Measurements from ENCODE around the gene BTF3.
"Not testable (repeated sequence)": the region's sequence is repeated elsewhere in the genome, so short reads cannot be mapped to it uniquely, and the experiment has no call there.

Gene BTF3

GRCh38 chr5:73498057-73498992, at the start of gene BTF3:
TSS of gene BTF3 (plus strand) at chr5:73498442. CDS start at chr5:73498668, 226 bp downstream.
- peak; percentile 90 for DNase-seq (ENCODE audit: low read depth)

DNA sequence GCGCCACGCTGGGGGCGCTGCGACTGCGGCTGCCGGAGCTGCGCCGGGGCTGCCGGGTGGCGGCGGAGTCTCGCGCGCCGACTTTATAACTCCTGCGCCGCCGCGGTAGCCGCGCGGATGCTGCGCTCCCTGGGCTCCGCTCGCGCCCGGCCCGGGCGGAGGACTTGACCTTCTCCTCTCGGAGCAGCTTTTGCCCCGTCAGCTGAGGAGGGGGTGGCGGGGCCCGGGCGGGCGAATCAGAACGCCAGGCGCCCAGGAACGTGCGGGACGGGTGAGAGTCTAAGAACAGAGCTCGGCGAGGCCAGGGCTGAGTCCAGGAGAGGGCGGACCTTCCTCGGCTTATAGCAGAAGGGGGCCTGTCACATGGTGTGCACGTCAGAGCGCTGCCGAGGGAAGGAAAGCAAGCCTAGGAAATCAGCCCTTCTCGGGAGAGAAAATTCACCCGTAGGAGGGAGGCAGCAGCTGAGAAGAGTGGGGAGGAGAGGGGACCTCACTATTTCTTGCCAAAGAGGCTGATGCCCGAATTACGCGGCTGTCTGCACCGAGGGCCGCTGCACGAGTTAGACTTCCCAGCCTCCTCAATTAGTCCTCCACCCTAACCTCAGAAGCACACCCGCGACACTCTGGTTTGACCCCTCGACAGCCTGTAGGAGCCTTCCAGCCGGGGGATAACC, 49.6 kb upstream of the BTF3 start, which contains the start of gene FOXD1:
Gene FOXD1, minus strand, starts transcription at position 315 of the 674 bp plus-strand sequence. CDS start 415 bp downstream, outside the sequence.
- no peak for DNase-seq (ENCODE audit: low read depth)

GRCh38 chr5:73450137-73450536, 48.1 kb upstream of the BTF3 start:
- no peak for DNase-seq (ENCODE audit: low read depth)

- no peak for DNase-seq (ENCODE audit: low read depth)
These were observed 47.5 kb upstream of the BTF3 start for GRCh38 chr5:73450672-73451223.

DNA sequence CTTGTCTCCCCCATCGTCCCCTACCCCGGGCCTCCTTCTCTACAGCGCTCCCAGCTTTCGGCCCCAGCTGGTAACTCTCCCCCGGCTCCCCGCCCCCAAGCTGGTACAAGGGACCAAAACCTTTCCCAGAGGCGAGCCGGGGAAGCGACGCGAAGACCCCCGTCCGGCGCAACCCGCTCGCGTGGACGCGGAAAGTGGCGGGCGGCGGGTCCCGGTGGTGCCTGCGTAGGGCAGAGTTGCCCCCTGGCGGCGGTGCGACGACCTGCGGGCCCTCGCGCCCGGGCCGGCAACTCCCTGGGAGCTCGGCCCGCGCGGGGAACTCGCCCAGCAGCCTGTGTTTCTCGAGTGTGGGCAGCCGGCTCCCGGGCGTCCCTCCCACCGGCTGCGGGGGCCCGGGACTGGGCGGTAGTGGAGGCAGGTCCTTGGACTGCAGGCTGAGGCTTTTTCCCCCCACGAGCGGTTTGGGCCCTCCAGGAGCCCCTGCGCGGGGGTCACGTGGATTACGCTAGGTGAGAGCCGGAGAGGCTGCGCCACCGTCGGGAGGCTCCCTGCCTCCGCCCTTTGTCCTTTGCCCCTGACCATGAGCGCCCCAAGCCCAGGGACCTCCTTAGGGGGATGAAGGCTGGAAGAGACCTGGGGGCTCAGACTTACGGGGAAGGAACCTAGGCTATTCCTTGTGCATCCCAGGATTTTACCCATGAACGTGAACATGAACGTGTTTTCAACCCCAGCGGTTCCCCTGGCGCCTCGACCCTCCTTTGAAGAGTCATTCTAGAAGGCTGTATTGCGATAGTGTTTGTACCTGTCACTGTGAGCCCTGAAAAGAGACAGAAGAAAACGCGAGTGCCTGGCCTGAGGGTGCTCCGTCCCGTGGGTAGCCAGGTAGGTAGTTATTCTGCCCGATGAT, 46.8 kb upstream of the BTF3 start:
- peak; percentile 55 for DNase-seq (ENCODE audit: low read depth)

GRCh38 chr5:73452215-73452614, 46.0 kb upstream of the BTF3 start:
- no peak for DNase-seq (ENCODE audit: low read depth)

DNA sequence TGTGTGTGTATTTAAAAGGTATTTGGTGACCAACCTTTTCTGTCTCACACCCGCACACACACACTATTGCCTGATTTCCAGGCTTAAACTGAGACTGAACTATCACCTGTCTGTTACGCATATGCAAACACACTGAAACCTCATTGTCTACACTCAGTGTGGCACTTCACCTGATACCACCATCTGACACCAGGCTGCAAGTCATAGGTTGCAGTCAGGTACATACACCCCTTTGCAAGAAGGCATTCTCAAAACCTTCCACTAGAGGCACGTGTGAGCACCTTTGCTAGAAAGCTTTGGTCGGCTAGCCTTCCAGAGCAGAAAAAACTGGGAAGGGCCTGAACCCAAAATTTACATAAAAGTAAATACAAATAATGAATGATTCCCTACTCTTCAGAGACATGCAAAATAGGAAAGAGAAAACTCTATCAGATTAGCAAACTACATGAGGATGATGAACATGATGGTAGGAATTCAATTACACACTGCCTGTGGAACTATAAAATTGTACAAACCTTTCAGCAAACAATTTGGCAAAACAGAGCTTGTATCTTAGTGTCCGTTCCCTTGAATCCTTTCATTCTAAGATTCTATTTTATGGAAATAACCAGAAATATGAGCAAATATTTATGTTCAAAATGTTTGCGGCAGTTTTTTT, 43.7 kb upstream of the BTF3 start:
- no peak for DNase-seq (ENCODE audit: low read depth)

DNA sequence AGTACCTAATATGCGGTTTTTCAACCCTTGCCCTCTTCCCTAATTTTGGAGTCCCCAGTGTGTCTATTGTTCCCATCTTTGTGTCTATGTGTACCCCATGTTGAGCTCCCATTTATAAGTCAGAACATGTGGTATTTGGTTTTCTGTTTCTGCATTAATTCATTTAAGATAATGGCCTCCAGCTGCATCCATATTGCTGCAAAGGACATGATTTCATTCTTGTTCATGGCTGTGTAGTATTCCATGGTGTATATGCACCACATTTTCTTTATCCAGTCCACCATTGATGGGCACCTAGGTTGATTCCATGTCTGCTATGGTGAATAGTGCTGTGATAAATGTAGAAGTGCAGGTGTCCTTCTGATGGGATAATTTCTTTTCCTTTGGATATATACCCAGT, 41.8 kb upstream of the BTF3 start:
- not testable (repeated sequence) for DNase-seq (ENCODE audit: low read depth)

DNA sequence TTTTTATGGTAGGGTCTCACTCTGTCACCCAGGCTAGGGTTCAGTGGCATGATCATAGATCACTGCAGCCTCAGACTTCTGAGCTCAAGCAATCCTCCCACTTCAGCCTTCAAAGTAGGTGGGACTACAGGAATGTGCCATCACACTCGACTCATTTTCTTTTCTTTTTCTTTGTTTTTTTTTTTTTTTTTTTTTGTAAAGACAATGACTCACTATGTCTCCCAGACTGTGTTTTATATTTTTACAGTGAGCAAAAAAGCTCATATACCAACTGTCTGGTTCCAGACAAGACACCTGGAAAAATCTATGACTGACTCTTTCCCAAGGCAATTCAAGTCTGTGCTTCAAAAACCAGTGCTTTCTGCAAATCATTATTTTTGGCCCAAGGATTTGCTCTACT, 38.9 kb upstream of the BTF3 start:
- no peak for DNase-seq (ENCODE audit: low read depth)

DNA sequence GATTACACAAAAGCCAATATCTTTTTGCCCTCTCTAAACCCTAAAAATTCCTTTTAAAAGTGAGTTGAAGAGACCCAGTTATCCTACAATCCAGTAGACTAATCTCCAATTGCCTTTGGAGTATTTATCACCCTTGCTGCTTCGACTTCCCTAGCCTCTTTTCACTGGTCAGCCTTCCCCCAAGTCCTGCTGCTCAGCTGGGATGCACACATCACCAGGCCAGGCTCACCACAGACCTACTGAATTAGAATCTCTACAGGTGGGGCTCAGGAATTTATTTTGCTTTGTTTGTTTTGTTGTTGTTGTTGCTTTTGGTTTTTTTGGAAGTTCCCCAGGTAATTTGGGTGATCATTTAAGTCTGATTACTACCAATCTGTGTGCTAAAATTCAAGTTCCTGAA, 38.1 kb upstream of the BTF3 start:
- no peak for DNase-seq (ENCODE audit: low read depth)

DNA sequence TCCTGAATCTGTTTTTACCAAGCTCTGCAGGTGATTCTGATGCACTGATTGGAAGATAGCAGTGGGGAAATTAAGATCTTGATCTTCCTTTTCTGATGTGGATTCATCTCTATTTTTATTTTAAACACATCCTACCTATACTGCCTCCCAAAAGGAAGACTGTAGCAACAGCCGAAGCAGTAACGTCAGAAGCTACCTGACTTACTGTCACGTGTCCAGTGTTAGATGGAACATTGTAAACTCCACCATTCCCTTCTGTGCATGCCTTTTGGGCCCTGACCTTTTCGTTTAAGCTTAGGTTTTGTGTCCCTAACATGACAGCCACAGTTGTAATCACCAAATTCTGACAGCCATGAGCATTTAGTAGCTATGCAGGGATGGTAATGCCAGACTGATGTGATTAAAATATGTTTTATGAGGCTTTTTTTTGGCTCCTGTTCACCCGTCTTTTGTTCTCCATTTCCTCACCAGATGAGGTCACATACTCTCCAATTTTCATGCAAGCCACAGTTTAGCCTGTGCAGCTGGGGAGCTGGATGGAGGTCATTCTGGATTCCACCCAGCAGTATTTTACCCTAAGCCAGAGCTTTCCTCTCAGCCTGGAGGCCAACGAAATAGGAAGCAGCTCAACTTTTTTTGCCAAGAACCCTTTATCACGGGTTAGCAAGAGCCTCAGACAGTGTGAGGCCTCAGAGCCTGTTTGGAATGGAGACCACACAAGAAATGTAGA, 34.1 kb upstream of the BTF3 start:
- DNase-seq (ENCODE audit: low read depth): no peak

GRCh38 chr5:73468638-73469037, 29.6 kb upstream of the BTF3 start:
- DNase-seq (ENCODE audit: low read depth): not testable (repeated sequence)

DNA sequence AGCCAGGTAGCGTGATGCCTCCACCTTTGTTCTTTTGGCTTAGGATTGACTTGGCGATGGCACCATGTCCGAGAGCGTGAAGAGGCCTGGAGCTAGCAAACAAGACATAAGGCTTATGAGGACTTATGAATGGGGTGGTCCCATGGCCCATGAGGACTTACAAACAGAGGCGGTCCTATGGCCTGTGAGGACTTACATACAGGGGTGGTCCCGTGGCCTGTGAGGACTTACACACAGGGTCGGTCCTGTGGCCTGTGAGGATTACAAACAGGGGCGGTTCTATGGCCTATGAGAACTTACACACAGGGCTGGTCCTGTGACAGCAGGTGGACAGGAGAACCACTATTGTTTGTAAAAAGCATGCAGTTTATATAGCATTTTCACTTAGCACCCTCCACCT, 28.4 kb upstream of the BTF3 start:
- DNase-seq (ENCODE audit: low read depth): no peak

- no peak for DNase-seq (ENCODE audit: low read depth)
These were observed 26.6 kb upstream of the BTF3 start for GRCh38 chr5:73471654-73472053.

- no peak for DNase-seq (ENCODE audit: low read depth)
These were observed 26.1 kb upstream of the BTF3 start for GRCh38 chr5:73472116-73472515.

- no peak for DNase-seq (ENCODE audit: low read depth)
These were observed 17.7 kb upstream of the BTF3 start for GRCh38 chr5:73480500-73480899.

- no peak for DNase-seq (ENCODE audit: low read depth)
These were observed 15.7 kb upstream of the BTF3 start for GRCh38 chr5:73482383-73483136.

DNA sequence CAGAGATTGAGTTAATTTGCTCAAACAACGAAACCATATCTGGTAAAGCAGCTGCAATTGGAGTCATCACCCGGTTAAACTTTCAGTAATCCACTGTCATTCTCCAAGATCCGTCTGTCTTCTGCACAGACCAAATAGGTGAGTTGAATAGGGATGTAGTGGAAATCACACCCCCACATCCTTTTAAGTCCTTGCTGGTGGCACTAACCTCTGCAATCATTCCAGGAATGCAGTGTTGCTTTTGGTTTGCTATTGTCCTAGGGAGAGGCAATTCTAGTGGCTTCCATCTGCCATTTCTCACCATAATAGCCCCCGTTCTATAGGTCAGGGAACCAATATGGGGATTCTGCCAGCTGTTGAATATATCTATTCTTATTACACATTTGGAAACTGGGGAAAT, 14.6 kb upstream of the BTF3 start:
- DNase-seq (ENCODE audit: low read depth): no peak

DNA sequence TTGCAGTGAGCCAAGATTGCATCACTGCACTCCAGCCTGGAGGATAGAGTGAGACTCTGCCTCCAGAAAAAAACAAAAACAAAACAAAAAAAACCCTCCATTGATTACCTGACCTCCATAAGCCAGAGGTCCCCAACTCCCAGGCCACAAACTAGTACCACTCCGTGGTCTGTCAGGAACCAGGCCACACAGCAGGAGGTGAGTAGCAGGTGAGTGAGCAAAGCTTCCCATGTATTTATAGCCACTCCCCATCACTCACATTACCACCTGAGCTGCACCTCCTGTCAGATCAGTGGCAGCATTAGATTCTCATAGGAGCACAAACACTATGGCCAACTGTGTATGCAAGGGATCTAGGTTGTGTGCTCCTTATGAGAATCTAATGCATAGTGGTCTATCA, 13.7 kb upstream of the BTF3 start:
- DNase-seq (ENCODE audit: low read depth): no peak

- DNase-seq (ENCODE audit: low read depth): no peak
These were observed 12.5 kb upstream of the BTF3 start for GRCh38 chr5:73485715-73486114.
